GM10248 (cell line): ENCODE results near the gene RASA3.

Experiments used
- CTCF ChIA-PET: fragments of 300-600 bp; sonication (Branson Sonifier 250); formaldehyde crosslinking; extraction: SDS; loops from one replicate; lab custom pipeline; 2021; ENCODE audit warnings: antibody characterized with exemption; lab: Yijun Ruan, JAX
- POLR2A ChIA-PET: fragments of 350-650 bp; sonication (Branson Sonifier 250); formaldehyde crosslinking; extraction: SDS; loops from one replicate; lab custom pipeline; 2020; ENCODE audit warnings: antibody characterized with exemption; lab: Yijun Ruan, JAX
- DNase-seq: peaks from one replicate; pipeline ENCODE4 v3.0.0; 2012; ENCODE audit errors: extremely low spot score
- TF ChIP-seq, protein P1 (sequence below): IDR thresholded peaks from 2 replicates; pipeline ENCODE4 v1.5.1; 2012; ENCODE audit warnings: mild to moderate bottlenecking, low read depth; ENCODE audit errors: extremely low read depth, missing control alignments, control extremely low read depth

RASA3 gene

DNA sequence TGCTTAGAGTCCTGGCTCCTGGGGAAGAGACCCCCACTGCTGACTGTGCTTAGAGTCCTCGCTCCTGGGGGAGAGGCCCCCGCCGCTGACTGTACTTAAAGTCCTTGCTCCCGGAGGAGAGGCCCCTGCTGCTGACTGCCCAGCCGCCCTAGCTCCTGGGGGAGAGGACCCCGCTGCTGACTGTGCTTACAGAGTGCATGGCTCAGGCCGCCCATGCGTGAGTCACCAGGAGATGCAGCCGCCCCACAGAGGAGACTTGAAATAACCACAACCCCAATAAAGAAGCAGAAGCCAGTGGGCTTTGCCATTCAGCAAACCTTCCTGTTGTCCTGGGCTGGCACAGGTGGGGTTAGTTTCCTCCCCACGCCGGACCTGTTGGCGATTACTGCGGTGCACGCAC lies 79.4 kb downstream of the RASA3 start:
- POLR2A ChIA-PET: no interaction called here
- TF ChIP-seq, protein P1, sequence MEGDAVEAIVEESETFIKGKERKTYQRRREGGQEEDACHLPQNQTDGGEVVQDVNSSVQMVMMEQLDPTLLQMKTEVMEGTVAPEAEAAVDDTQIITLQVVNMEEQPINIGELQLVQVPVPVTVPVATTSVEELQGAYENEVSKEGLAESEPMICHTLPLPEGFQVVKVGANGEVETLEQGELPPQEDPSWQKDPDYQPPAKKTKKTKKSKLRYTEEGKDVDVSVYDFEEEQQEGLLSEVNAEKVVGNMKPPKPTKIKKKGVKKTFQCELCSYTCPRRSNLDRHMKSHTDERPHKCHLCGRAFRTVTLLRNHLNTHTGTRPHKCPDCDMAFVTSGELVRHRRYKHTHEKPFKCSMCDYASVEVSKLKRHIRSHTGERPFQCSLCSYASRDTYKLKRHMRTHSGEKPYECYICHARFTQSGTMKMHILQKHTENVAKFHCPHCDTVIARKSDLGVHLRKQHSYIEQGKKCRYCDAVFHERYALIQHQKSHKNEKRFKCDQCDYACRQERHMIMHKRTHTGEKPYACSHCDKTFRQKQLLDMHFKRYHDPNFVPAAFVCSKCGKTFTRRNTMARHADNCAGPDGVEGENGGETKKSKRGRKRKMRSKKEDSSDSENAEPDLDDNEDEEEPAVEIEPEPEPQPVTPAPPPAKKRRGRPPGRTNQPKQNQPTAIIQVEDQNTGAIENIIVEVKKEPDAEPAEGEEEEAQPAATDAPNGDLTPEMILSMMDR: no peak
- DNase-seq: no peak
- CTCF ChIA-PET: no interaction called here

DNA sequence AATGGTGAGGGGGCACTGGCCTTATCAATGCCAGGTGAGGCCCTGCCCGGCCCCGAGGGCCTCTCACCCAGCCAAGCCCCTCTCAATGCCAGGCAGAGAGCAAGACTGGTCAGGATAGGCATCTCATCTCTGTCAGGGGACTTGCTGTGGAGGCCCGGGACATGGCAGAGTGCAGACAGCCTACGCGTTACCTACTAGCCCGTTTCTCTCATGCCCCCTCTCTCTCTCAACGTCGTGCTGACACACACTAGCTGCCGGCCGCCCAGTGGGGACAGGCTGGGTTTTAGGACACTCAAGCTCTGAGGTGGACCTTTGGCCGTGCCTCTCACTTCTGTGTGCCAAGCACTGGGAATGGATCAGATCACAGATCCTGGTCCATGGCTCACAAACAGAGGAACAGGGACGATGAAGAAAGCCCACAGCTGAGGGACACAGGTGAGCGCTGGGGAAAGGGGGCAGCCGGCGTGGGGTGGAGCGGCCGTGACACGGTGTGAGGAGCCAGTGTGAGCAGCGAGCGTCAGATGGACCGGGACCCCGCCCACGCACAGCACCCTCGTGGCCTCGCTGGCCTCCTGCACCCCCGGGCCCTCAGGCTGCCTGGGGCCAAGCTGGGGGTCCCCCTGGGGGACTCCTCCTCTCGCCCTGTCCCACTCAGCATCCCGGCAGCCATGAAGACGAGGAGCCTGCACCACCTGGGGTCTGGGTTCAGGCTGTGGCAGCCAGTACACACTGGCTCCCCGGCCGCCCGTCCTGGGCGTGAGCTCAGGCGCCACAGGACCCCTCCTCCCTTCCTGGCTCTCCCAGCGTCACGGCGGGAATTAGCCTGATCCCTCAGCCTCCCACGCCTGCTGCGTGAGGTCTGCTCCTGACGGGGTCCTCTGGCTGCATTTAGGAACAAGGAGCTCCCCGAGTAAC lies 81.6 kb downstream of the RASA3 start:
- ChIA-PET POLR2A (interaction anchor here (1.1 kb wide), 1 partner anchor 16 kb away, joined by 3 read pairs; no protein-coding TSS in a partner anchor), CTCF (no interaction called here)
- TF ChIP-seq, protein P1: no peak
- no peak for DNase-seq

DNA sequence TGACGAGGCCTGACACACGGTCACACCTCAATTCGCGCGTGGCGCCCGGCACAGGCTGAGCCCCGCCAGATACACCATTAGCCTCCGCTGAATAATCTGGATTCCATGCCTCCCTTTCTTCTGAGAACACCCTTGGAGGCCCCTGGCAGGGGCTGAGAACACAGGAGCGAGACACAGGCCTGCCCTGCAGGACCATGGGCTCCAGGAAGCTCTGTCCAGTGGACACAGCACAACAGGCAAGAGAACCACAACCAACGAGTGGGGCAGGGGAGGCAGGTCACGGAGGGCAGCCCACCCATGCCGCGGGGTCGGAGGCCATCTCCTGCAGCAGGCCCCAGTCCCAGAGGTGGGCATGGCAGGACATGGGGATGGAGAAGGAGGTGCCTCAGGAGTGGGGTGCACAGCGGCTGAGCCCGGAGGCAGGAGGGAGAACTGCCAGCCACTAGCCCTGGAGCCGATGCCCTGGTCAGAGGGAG lies 82.8 kb downstream of the RASA3 start:
- ChIA-PET POLR2A (no interaction called here), CTCF (no interaction called here)
- DNase-seq: no peak
- TF ChIP-seq, protein P1: no peak

GRCh38 chr13:114049026-114049425 lies 83.4 kb downstream of the RASA3 start:
- ChIA-PET CTCF (no interaction called here), POLR2A (interaction anchor here (0.6 to 1.1 kb wide), 2 partner anchors 14 to 19 kb away, joined by 3 read pairs; no protein-coding TSS in a partner anchor)
- peak; percentile 61 for DNase-seq
- TF ChIP-seq, protein P1: no peak

GRCh38 chr13:114048443-114048842 lies 84.0 kb downstream of the RASA3 start:
- TF ChIP-seq, protein P1: no peak
- DNase-seq: no peak
- ChIA-PET POLR2A (interaction anchor here (1.1 kb wide), 1 partner anchor 19 kb away, joined by 3 read pairs; no protein-coding TSS in a partner anchor), CTCF (no interaction called here)

- TF ChIP-seq, protein P1: no peak
- peak; percentile 82 for DNase-seq
- ChIA-PET CTCF (no interaction called here), POLR2A (no interaction called here)
Measured at GRCh38 chr13:114047358-114047881, 85.0 kb downstream of the RASA3 start.
